Liver (tissue), 9 donors: ENCODE measurements around the gene TNFSF4. TPM values are rescaled to one million over a fixed set of nuclear protein-coding genes. Genes with fewer than 3 reads are reported as not detected.

Source experiments
- DNase-seq: peaks from one replicate; pipeline ENCODE4 v3.0.0-alpha.2; 2017; ENCODE audit warnings: low spot score
- H3K27ac ChIP-seq, 2 donors: one replicate each; pipeline ENCODE4 v1.7.0; 2013; ENCODE audit warnings: inconsistent platforms in 2 of 2, low read length in 2 of 2, control low read depth in 1 of 2, low read depth in 1 of 2, mild to moderate bottlenecking in 1 of 2
- H3K27me3 ChIP-seq, 4 donors: one replicate each; pipeline versions ENCODE4 v1.6.1 to v1.7.0; 2013; ENCODE audit warnings: low read length in 3 of 4, inconsistent platforms in 1 of 4, mild to moderate bottlenecking in 1 of 4, moderate library complexity in 1 of 4; ENCODE audit not compliant: control insufficient read depth in 4 of 4, insufficient read depth in 4 of 4
- H3K36me3 ChIP-seq, 4 donors: one replicate each; pipeline versions ENCODE4 v1.6.1 to v1.7.0; 2013; ENCODE audit warnings: low read length in 3 of 4, mild to moderate bottlenecking in 3 of 4, low read depth in 1 of 4, moderate library complexity in 1 of 4; ENCODE audit not compliant: control insufficient read depth in 4 of 4, insufficient read depth in 3 of 4
- H3K4me1 ChIP-seq, 4 donors: one replicate each; pipeline versions ENCODE4 v1.6.1 to v1.7.0; 2013; ENCODE audit warnings: low read length in 3 of 4, mild to moderate bottlenecking in 3 of 4, moderate library complexity in 1 of 4; ENCODE audit not compliant: control insufficient read depth in 4 of 4, insufficient read depth in 4 of 4
- H3K4me3 ChIP-seq, 3 donors: one replicate each; pipeline versions ENCODE4 v1.6.1 to v1.7.0; 2013; ENCODE audit warnings: low read length in 3 of 3, control low read depth in 1 of 3, low read depth in 1 of 3, mild to moderate bottlenecking in 1 of 3
- H3K9ac ChIP-seq, 2 donors: one replicate each; pipeline ENCODE4 v1.7.0; 2013; ENCODE audit warnings: low read length in 2 of 2, mild to moderate bottlenecking in 2 of 2, moderate library complexity in 2 of 2, control low read depth in 1 of 2, low read depth in 1 of 2
- H3K9me3 ChIP-seq, 4 donors: one replicate each; pipeline versions ENCODE4 v1.6.1 to v1.7.0; 2013; ENCODE audit warnings: low read length in 3 of 4; ENCODE audit not compliant: control insufficient read depth in 4 of 4
- ATF3 ChIP-seq: IDR thresholded peaks from 2 replicates; pipeline ENCODE4 v1.6.1; 2016; ENCODE audit warnings: antibody characterized with exemption
- CTCF ChIP-seq: fragments of 150-350 bp; IDR thresholded peaks from 2 replicates; pipeline ENCODE4 v1.5.1; 2017; ENCODE audit warnings: improper control_type of control experiment, low read depth, low read length; ENCODE audit not compliant: missing input control
- EGR1 ChIP-seq, 2 donors: IDR thresholded peaks; 2 replicates each; pipeline ENCODE4 v1.6.1; 2016 to 2018; ENCODE audit warnings: antibody characterized with exemption in 2 of 2, low read depth in 2 of 2
- FOXA1 ChIP-seq: IDR thresholded peaks from 2 replicates; pipeline ENCODE4 v1.6.1; 2016; ENCODE audit warnings: antibody characterized with exemption
- FOXA2 ChIP-seq: IDR thresholded peaks from 2 replicates; pipeline ENCODE4 v1.6.1; 2016; ENCODE audit warnings: antibody characterized with exemption
- GABPA ChIP-seq, 2 donors: IDR thresholded peaks in 1 of 2; conservative IDR thresholded peaks in 1 of 2; 2 replicates each; pipeline ENCODE4 v1.6.1; 2016; ENCODE audit warnings: antibody characterized with exemption in 2 of 2, mild to moderate bottlenecking in 1 of 2, moderate library complexity in 1 of 2
- HNF4A ChIP-seq, 2 donors: conservative IDR thresholded peaks; 2 replicates each; pipeline ENCODE4 v1.6.1; 2016; ENCODE audit warnings: antibody characterized with exemption in 2 of 2, mild to moderate bottlenecking in 2 of 2
- HNF4G ChIP-seq: IDR thresholded peaks from 2 replicates; pipeline ENCODE4 v1.6.1; 2016; ENCODE audit warnings: antibody characterized with exemption
- JUND ChIP-seq, 2 donors: IDR thresholded peaks; 2 replicates each; pipeline ENCODE4 v1.6.1; 2016; ENCODE audit warnings: antibody characterized with exemption in 2 of 2
- NR2F2 ChIP-seq: IDR thresholded peaks from 2 replicates; pipeline ENCODE4 v1.6.1; 2016; ENCODE audit warnings: antibody characterized with exemption
- RAD21 ChIP-seq, 2 donors: IDR thresholded peaks; 2 replicates each; pipeline ENCODE4 v1.6.1; 2016; ENCODE audit warnings: antibody characterized with exemption in 2 of 2, mild to moderate bottlenecking in 2 of 2
- REST ChIP-seq: IDR thresholded peaks from 2 replicates; pipeline ENCODE4 v1.6.1; 2016; ENCODE audit warnings: antibody characterized with exemption, mild to moderate bottlenecking
- RXRA ChIP-seq, 2 donors: IDR thresholded peaks; 2 replicates each; pipeline ENCODE4 v1.6.1; 2017 to 2018; ENCODE audit warnings: antibody characterized with exemption in 2 of 2, mild to moderate bottlenecking in 1 of 2
- TAF1 ChIP-seq: conservative IDR thresholded peaks from 2 replicates; pipeline ENCODE4 v1.6.1; 2016; ENCODE audit warnings: antibody characterized with exemption, mild to moderate bottlenecking
- YY1 ChIP-seq: IDR thresholded peaks from 2 replicates; pipeline ENCODE4 v1.6.1; 2016; ENCODE audit warnings: antibody characterized with exemption, mild to moderate bottlenecking
- ZBTB33 ChIP-seq: IDR thresholded peaks from 2 replicates; pipeline ENCODE4 v1.6.1; 2016; ENCODE audit warnings: antibody characterized with exemption
- WGBS: extraction: QIAGEN DNeasy Blood & Tissue Kit; methylation state at CpG from one replicate; pipeline ENCODE4 v1.1.7; 2013; 5-methylcytosine and 5-hydroxymethylcytosine counted together
- polyA plus RNA-seq, 2 donors: library from polyadenylated mRNA; stranded (reverse) in 1 of 2; unstranded in 1 of 2; fragments of 200-250 nt in 1 of 2; fragments of >200 nt in 1 of 2; fragmentation: Nextera tagmentation in 1 of 2; extraction: Ambion mirVana in 1 of 2; gene quantifications; one replicate each; pipeline versions ENCODE4 v1.2.1 to v1.2.3, GENCODE V29; 2013 to 2015
- total RNA-seq, 2 donors: library from RNA; depleted of rRNA; stranded (reverse); fragments of >200 nt; gene quantifications; one replicate each; pipeline ENCODE4 v1.2.3, GENCODE V29; 2014
- donor health status: healthy.
- donor health status: healthy.
- donor health status: healthy.
- donor health status: healthy.
- donor health status: healthy.

The TNFSF4 gene
- total and polyA plus RNA-seq, 4 donors, result 0.18 to 2.1 (median 0.45) TPM

GRCh38 chr1:173213665-173214064 is 6.5 kb upstream of the TNFSF4 start:
- 96% methylated on average over 1 of the region's 1 CpG for WGBS

More at GRCh38 chr1:173213665-173214064, 6.5 kb upstream of the TNFSF4 start:
- Histone ChIP-seq H3K27ac (no peak overlapping the region), H3K27me3 (no peaks in the 10 kb centered on the region), H3K4me3 (no peak overlapping the region), H3K9ac (no peak overlapping the region), H3K9me3 (no peaks in the 10 kb centered on the region), H3K36me3 (no peaks in the 10 kb centered on the region), H3K4me1 (peaks cover 0 to 3% (median 0%) of the 10 kb centered on the region in 4 donors)
- no peak for DNase-seq
- TF ChIP-seq NR2F2 (no peak), FOXA2 (no peak), ZBTB33 (no peak), FOXA1 (no peak), GABPA (IDR thresholded peaks at IDR 0.05 in 1 of 2, conservative IDR thresholded peaks at IDR 0.05 in 1 of 2) (no peak), TAF1 (no peak), HNF4G (no peak), CTCF (no peak), HNF4A (conservative IDR thresholded peaks at IDR 0.05) (no peak), YY1 (no peak), REST (no peak), ATF3 (no peak), EGR1 (IDR thresholded peaks at IDR 0.05; ENCODE audit: low read depth in 2 of 2) (no peak), RXRA (IDR thresholded peaks at IDR 0.05) (no peak), JUND (IDR thresholded peaks at IDR 0.05) (no peak), RAD21 (IDR thresholded peaks at IDR 0.05) (no peak)
